IMR-90 (cell line): Measurements from ENCODE around the gene GNL2.

Experiments
- CEBPB ChIP-seq: IDR thresholded peaks from 2 replicates; pipeline ENCODE4 v1.6.1; 2012; ENCODE audit warnings: low read depth, low read length, improper control_type of control experiment
- ELK1 ChIP-seq: fragments of 150-350 bp; IDR thresholded peaks from 2 replicates; pipeline ENCODE4 v1.6.1; 2016; ENCODE audit warnings: low read depth, mild to moderate bottlenecking, low read length, moderate library complexity, borderline replicate concordance
- FOS ChIP-seq: fragments of 150-350 bp; IDR thresholded peaks from 2 replicates; pipeline ENCODE4 v1.6.1; 2016; ENCODE audit warnings: low read depth, low read length
- MAZ ChIP-seq: IDR thresholded peaks from 2 replicates; pipeline ENCODE4 v1.6.1; 2012; ENCODE audit warnings: low read depth, mild to moderate bottlenecking, low read length, improper control_type of control experiment, moderate library complexity, borderline replicate concordance
- POLR2A ChIP-seq: IDR thresholded peaks from 2 replicates; pipeline ENCODE4 v1.6.1; 2012; ENCODE audit warnings: mild to moderate bottlenecking, low read depth, low read length
- RCOR1 ChIP-seq: IDR thresholded peaks from 2 replicates; pipeline ENCODE4 v1.6.1; 2012; ENCODE audit warnings: mild to moderate bottlenecking, low read length, improper control_type of control experiment; ENCODE audit not compliant: insufficient replicate concordance
- SMC3 ChIP-seq: fragments of 150-350 bp; IDR thresholded peaks from 2 replicates; pipeline ENCODE4 v1.6.1; 2016; ENCODE audit warnings: low read depth, mild to moderate bottlenecking, antibody characterized with exemption, low read length, moderate library complexity
- TF ChIP-seq, protein P1 (sequence below): conservative IDR thresholded peaks from 2 replicates; pipeline ENCODE4 v1.5.1; 2012; ENCODE audit warnings: mild to moderate bottlenecking, low read depth, low read length, improper control_type of control experiment

- TF ChIP-seq, protein P1, sequence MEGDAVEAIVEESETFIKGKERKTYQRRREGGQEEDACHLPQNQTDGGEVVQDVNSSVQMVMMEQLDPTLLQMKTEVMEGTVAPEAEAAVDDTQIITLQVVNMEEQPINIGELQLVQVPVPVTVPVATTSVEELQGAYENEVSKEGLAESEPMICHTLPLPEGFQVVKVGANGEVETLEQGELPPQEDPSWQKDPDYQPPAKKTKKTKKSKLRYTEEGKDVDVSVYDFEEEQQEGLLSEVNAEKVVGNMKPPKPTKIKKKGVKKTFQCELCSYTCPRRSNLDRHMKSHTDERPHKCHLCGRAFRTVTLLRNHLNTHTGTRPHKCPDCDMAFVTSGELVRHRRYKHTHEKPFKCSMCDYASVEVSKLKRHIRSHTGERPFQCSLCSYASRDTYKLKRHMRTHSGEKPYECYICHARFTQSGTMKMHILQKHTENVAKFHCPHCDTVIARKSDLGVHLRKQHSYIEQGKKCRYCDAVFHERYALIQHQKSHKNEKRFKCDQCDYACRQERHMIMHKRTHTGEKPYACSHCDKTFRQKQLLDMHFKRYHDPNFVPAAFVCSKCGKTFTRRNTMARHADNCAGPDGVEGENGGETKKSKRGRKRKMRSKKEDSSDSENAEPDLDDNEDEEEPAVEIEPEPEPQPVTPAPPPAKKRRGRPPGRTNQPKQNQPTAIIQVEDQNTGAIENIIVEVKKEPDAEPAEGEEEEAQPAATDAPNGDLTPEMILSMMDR, result no peak
- no peak for TF ChIP-seq ELK1
- TF ChIP-seq MAZ, result no peak
- TF ChIP-seq SMC3, result no peak
- no peak for TF ChIP-seq CEBPB
- no peak for TF ChIP-seq POLR2A
- TF ChIP-seq FOS, result no peak
- TF ChIP-seq RCOR1, result no peak
These were observed 45.3 kb upstream of the GNL2 start for GRCh38 chr1:37641059-37641458.
